Inferior parietal cortex (tissue), 1 donor: Measurements from ENCODE around the gene WDR6.
"Not testable (repeated sequence)": the region's sequence is repeated elsewhere in the genome, so short reads cannot be mapped to it uniquely, and the experiment has no call there.

Source experiments
- DNase-seq: peaks from one replicate; pipeline ENCODE4 v3.0.0-alpha.2; 2016; ENCODE audit errors: extremely low spot score

The WDR6 gene

DNA sequence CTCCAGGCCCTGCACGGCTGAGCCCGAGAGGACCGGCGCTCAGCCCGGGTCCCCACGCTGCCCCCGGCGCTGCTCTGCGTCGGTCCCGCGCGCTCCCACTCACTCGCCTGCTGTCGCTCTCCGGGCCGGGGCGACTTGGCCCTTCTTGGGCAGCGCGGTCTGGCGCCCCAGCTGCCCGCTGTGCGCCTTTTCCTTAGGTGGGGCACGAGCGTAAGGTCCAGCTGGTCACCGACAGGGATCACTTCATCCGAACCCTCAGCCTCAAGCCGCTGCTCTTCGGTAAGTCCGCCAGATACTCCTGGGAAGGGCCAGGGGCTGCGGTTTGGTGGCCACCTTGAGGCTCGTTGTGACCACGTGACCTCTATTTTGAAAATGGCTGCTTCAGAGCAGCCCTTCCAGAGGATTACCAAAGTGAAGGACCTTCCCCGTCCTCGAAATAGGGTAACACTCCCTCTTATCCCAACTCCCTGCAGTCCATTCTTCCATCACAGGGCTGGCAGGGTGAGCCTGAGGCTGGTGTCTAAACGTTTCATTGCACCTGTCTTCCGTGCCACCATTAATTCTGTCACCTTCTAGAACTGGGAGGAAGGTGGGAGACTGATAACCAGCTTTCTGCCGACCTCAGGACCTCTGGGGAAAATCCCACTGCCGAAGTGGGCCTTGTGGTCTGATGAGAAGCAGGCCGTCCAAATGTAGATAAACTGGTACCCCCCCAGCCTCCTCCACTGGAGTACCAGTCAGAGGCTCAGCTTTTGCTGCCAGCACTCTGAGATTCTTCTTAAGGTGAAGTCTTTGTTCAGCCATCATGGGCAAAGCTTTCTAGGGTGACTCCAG is 16.3 kb upstream of the WDR6 start:
- peak; percentile 46 for DNase-seq

DNA sequence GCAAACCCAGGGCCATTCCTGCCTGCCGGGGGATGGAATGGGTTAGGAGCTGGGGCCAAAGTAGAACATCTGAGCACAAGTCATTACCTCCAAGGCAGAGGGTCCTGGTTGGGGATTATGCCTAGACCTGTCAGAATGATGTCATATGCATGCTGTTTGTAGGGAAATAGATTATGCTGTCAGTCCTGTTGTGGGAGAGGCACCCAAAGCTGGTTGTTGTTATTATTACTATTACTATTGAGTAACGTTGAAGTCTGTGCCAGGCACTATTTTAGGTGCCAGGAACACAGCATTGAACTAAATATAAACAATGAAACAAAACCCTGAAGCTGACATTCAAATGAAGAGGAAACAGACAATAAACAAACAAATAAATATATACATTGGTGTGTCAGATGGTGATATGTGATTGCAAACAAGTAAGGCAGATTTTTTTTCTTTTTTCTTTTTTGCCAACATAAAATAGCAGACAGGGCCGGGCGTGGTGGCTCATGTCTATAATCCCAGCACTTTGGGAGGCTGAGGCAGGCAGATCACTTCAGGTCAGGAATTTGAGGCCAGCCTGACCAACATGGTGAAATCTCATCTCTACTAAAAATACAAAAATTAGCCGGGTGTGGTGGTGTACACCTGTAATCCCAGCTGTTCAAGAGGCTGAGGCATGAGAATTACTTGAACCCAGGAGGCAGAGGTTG is 15.2 kb upstream of the WDR6 start:
- DNase-seq = no peak

DNA sequence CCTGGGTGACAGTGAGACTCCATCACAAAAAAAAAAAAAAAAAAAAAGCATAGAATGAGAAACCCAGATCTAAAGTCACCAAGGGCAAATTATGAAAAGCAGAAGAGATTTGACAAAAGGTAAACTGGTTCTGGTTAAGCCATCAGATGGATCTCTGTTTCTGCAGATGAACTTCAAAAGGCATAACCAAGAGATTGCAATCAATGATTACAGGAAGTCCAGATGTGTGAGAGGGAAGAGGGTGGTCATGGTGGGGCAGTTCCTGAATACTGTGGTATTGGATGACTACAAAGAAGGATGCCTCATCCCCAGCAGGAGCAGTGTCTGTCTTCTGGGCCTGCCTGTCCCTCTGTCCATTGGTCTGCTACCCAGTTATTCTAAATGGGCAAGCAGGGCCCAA is 13.4 kb upstream of the WDR6 start:
- DNase-seq = no peak

DNA sequence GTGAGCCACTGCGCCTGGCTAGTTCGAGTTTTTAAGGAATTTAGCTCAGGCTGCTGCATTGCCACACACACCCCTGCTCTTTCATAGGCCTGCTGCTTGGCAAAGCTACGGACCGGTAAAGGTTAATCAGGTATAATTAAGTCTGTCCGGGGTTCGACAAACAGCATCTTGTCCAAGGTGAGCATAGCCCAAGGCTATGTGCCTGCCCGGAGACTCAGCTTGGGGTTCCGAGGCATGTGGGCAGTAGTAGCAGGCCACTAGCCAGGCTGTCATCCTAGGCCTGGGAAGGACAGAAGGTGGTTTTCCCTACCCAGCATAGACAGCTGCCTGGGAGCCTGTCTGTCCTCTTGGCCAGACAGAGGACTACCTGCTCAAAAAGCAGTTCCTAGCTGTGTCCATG is 10.6 kb upstream of the WDR6 start:
- DNase-seq = no peak

DNA sequence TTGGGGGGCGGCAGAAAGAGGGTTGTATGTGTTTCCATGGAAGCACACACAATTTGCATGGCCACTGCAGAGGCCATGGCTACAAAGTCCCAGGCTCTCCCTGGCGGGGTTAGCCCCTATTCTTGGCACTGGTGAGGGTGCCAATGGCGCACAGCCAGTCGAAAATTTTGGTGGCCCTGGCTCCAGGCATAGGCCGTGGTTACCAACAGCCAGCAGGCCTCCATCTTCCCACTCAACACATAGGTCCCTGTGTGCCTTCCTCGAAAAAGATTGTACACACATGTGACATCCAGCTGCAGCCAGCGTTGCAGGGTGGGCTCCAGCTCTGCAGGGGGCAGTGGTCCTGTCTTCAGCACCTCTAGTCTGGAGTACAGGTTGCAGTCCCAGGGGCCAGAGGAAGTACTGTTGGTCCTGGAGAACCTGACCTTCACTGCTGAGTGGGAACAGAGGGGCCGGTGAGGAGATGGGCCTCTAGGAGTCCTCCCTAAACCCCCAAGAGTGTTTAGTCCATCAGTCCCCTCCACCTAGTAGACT is 10.0 kb upstream of the WDR6 start:
- no peak for DNase-seq

DNA sequence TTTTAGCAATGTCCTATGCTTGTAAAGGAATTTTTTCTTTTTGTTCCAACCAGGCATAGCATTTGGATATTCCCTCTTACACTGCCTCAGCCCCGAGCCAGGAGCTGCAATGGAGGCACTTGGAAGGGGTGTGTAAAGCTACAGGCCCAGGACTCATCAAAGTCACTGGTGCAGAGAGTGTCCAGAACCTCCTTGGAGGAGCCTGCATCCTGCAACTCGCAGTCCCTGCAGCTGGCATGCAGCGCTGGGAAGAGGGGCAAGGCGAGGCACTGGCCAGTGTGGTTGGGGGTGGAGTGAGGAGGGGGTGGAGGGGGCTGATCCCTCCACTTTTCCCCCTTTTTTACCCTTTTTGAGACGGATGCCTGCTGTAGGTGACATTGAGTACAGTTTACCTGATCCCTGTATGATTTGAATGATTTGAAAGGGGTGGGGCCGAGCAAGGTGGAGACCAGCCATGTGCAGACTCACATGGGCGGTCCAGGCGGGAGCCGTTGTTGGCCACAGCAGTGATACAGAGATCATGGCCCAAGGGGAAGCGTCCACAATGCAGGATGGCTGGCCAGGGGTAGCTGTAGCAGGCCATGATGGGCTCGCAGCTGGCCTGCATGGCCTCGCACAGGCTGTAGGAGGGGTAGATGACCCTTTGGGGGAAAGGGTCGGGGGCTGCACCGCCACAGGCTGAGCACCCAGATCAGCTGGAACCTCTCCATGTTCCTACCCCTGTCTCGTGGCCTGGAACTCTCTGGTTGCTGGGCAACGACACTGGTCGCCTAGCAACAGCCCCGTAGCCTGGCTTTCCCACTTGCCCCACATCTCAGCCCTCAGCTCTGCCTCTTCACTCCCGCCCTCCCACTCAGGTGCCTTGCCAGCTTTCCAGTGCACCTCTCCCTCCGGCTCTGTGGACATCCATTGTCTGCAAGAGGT is 9.2 kb upstream of the WDR6 start:
- DNase-seq = peak; percentile 17

DNA sequence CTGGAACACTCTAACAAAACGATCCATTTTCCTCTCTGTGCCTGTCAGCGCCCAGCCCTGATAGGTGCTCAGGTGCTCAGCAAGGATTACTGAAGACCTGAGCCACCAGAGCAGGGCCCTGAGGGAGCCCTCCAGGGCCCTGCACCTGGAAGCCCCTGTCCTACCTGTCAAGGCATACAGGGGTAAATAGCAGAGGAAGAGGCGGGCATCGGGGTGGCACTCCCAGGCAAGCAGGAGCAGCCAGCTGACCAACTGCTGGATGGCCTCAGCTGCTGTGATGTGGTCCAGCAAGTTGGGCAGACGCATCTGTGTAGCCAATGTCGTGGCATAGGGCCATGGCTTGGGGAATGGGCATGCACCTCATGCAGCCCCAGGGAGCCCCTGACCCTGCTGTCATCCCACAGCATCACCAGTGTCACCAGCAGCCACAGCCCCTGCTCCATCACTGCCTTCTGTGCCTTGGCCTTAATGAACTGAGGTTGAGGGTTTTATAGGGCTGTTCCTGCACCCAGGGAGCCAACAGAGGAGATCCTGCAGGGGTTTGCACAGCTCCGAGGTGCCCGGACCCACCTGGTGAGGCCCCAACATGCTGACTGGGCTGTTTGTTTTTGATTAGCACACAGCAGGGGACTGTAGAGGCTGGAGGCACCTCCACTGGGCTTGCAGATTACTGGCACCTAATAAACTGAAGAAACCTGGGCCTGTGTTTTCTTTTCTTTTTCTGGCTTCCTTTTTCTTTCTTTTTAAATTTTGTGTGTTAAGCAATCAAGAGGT is 7.9 kb upstream of the WDR6 start:
- no peak for DNase-seq

DNA sequence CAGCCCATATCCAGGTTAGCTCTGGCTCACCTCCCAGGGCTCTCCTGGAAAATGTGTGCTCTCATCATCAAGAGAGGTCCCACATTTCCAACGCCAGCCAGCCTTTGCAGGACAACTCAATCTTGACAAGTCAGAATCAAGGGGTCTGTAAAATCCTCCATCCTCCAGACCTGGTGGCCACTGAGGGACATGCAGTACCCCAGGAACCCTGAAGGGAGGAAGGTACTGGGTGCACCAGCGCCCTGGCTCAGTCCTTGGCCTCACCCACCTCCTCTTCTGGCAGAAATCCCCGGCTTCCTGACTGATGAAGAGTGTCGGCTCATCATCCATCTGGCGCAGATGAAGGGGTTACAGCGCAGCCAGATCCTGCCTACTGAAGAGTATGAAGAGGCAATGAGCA is 6.0 kb upstream of the WDR6 start:
- no peak for DNase-seq

DNA sequence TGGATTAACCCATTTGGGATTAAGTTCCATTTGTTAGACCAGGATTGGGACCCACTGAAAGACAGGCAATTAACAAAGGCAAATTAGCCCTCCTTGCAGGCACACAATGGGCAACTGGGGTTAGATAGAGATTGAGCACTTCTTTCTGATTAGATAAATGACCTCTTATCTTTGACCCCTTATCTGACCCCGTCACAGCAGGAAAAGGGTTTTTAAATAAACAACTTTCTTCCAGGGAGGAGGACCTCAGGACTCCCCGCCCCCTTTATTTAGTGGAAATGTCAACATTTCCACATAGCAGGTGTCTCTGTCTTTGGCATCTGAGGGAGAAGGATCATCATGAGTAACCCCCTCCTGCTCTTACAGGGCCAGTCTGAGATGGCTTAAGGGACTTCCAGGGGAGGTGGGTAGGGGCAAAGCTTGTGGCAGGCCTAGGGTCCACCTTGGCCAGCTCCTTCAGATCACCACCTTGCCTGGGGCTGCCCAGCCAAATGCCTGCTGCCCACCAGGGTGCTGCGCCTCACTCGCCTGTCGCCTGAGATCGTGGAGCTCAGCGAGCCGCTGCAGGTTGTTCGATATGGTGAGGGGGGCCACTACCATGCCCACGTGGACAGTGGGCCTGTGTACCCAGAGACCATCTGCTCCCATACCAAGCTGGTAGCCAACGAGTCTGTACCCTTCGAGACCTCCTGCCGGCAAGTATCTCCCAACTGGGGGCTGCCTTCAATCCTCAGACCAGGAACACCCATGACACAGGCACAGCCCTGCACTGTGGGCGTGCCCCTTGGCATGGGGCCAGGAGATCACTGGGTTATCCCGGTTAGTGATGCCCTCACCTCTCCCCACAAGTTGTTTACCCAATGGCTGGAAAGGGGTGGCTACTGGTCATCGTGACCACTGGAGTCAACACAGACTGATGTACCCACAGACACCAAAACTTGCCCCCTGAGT is 2.6 kb upstream of the WDR6 start:
- DNase-seq = no peak

DNA sequence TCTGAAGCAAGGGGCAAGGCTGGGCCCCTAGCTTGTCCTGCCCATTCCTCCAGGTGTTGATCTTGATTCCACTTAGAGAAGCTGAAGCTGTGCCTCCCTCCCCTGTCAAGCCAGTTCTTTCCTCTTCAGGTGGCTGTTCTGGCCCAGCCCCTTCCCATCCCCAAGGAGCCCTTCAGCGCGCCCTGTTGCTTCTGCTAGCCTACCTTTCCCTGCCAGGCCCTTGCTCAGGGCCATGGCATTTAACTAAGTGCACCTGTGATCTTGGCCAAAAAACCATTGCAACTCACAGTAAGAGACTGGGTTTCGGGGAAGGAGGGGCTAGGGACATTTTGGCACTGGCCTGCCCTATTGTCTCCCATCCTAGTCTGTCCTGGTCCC is 1.9 kb upstream of the WDR6 start:
- no peak for DNase-seq

DNA sequence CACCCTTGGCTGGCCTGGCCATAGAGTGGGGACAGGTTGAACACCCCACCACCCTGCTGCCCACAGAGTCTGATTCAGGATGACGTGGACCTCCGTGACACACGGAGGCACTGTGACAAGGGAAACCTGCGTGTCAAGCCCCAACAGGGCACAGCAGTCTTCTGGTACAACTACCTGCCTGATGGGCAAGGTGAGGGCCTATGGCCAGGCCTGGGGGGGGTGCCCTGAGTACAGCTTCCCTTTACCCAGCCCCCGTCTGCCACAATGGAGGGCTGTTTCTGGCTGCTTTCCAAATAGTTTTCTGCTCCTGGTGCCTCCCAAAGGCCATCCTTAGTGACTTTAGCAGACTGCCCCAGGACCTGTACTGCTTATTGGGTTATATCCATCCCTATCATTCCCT is 1.2 kb upstream of the WDR6 start:
- no peak for DNase-seq

DNA sequence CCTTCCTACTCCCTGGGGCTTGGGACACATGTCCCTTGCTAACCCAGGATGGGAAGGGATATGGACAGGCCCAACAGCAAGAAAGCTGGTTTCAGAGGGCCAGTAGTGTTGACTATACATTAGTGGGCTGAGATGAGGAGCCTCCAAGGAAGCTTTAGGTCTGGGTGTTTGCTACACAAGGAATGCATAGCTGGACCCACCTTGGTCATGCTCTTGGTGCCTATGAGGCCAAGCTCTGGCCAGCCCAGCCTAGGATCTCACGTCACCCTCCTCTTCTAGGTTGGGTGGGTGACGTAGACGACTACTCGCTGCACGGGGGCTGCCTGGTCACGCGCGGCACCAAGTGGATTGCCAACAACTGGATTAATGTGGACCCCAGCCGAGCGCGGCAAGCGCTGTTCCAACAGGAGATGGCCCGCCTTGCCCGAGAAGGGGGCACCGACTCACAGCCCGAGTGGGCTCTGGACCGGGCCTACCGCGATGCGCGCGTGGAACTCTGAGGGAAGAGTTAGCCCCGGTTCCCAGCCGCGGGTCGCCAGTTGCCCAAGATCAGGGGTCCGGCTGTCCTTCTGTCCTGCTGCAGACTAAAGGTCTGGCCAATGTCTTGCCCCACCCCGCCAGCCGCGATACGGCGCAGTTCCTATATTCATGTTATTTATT is 653 bp upstream of the WDR6 start:
- DNase-seq = no peak

DNA sequence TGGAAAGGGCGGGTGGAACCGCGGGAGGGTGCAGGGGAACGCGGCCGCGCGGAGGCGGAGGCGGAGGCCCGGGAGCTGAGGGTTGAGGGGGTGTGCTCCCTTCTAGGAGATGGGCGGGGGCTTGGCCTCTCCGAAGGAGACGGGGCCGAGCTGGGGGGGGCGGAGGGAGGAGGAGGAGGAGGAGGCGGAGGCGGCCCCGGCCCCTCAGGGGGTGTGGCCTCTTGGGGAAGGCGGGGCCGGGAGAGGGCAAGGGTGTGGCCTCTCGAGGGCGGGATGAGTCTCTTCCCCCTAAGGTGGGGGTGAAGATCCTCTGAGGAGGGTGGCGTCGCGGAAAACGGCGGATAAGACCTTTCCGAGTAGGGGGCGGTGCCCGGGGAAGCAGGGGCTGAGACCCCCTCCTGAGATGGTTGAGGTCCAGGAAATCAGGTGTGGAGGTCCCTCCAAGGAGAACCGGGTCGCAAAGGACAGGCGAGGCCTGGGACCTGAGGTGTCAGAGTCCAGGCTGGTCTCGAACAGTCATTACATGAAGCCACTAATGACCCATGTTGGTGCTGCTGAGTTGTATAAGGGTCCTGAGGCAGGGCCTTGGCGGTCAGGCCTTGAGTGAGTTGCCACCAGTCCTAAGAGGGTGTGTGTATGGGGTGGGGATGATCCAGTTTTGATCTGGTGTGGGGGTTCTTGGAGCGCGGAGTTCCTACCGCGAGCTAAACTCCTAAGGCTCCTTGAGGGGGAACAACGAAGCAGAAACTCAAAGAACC is 759 bp downstream of the WDR6 start:
- peak; percentile 53 for DNase-seq

DNA sequence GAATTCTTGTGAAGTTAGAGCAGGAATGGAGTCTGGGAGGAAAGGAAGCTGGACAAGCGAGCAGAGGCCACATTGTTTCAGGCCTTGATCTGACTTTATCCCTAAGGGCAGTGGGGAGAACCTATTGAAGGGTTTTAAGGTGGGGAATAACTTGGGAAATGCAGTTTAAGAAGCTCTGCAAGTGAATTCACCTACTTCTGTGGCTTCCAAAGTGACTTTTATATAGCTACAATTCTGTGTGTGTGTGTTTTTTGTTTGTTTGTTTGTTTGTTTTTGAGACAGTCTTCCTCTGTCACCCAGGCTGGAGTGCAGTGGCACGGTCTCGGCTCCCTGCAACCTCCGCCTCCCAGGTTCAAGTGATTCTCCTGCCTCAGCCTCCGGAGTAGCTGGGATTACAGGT is 1.4 kb downstream of the WDR6 start:
- DNase-seq = not testable (repeated sequence)

DNA sequence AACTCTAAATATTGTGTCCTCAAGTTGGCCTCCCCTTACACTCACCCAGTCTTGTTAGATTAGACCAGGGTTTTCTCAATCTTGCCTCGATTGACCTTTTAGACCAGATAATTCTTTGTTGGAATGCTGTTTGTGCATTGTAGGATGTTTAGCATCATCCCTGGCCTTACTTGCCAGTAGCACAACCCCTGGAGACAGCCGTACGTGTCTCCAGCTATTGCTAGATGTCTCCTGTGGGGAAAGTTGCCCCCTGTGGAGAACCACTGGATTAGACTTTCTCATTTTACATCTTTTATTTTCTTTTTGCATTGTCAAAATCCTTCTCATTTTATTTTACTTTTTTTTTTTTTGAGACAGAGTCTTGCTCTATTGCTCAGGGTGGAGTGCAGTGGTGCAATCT is 2.2 kb downstream of the WDR6 start:
- DNase-seq = no peak

DNA sequence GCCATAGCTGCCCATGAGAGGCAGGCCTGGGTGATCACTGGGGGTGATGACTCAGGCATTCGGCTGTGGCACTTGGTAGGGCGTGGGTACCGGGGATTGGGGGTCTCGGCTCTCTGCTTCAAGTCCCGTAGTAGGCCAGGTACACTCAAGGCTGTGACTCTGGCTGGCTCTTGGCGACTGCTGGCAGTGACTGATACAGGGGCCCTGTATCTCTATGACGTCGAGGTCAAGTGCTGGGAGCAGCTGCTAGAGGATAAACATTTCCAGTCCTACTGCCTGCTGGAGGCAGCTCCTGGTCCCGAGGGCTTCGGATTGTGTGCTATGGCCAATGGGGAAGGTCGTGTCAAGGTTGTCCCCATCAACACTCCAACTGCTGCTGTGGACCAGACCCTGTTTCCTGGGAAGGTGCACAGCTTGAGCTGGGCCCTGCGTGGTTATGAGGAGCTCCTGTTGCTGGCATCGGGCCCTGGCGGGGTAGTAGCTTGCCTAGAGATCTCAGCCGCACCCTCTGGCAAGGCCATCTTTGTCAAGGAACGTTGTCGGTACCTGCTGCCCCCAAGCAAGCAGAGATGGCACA is 5.3 kb downstream of the WDR6 start:
- no peak for DNase-seq

DNA sequence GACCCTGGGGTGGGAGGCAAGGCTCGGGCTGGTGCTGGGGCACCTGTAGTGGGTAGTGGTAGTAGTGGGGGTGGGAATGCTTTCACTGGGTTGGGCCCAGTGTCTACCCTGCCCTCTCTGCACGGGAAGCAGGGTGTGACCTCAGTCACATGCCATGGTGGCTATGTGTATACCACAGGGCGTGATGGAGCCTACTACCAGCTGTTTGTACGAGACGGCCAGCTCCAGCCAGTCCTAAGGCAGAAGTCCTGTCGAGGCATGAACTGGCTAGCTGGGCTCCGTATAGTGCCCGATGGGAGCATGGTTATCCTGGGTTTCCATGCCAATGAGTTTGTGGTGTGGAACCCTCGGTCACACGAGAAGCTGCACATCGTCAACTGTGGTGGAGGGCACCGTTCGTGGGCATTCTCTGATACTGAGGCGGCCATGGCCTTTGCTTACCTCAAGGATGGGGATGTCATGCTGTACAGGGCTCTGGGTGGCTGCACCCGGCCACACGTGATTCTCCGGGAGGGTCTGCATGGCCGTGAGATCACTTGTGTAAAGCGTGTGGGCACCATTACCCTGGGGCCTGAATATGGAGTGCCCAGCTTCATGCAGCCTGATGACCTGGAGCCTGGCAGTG is 6.0 kb downstream of the WDR6 start:
- DNase-seq = no peak
